Panc1 (cell line): Measurements from ENCODE around the gene ANKRD55. TPM values are rescaled to one million over a fixed set of nuclear protein-coding genes. Genes with fewer than 3 reads are reported as not detected.

Experiments used
- ATAC-seq: fragments of 200-7000 bp; cut with Tn5 transposase; 2 replicates; pipeline ENCODE4 v1.9.1; 2020; ENCODE audit warnings: mild to moderate bottlenecking, moderate library complexity
- BruUV-seq: library from RNA; stranded (reverse); fragments of 400-500 nt; replicated peaks from 2 replicates; lab custom pipeline; 2021; lab: Mats Ljungman, UMichigan
- CTCF ChIA-PET: fragments of 300-600 bp; sonication (Branson Sonifier 250); formaldehyde crosslinking; loops from one replicate; lab custom pipeline; 2022; ENCODE audit warnings: antibody characterized with exemption; lab: Charles Lee
- POLR2A ChIA-PET: fragments of 300-600 bp; sonication (Branson Sonifier 250); formaldehyde crosslinking; loops from one replicate; lab custom pipeline; 2022; ENCODE audit warnings: antibody characterized with exemption; lab: Charles Lee
- DNase-seq: peaks from one replicate; pipeline ENCODE4 v3.0.0-alpha.2; 2010; ENCODE audit warnings: low read depth, low spot score
- H3K27ac ChIP-seq: 2 replicates; pipeline ENCODE4 v1.5.1; 2011; ENCODE audit warnings: mild to moderate bottlenecking, low read length, inconsistent platforms
- H3K27me3 ChIP-seq: fragments of 200-500 bp; sonication (Bioruptor generic); 2 replicates; pipeline ENCODE4 v1.6.0; 2014; ENCODE audit warnings: low read length, inconsistent platforms; ENCODE audit not compliant: control insufficient read depth, insufficient read depth
- H3K36me3 ChIP-seq: fragments of 200-500 bp; sonication (Bioruptor generic); 2 replicates; pipeline ENCODE4 v1.5.1; 2014; ENCODE audit warnings: inconsistent platforms, mild to moderate bottlenecking, low read length, moderate library complexity; ENCODE audit not compliant: control insufficient read depth, insufficient read depth
- H3K4me1 ChIP-seq: 2 replicates; pipeline ENCODE4 v1.5.1; 2011; ENCODE audit warnings: inconsistent platforms, mild to moderate bottlenecking, low read length, moderate library complexity; ENCODE audit not compliant: control insufficient read depth, insufficient read depth
- H3K4me3 ChIP-seq, 2 experiments: 2 replicates each; pipeline ENCODE4 v1.5.1; 2011 to 2012; ENCODE audit warnings: low read depth in 2 of 2, low read length in 2 of 2, mild to moderate bottlenecking in 2 of 2, inconsistent platforms in 1 of 2, moderate library complexity in 1 of 2
- H3K9me3 ChIP-seq: fragments of 200-500 bp; sonication (Bioruptor generic); 2 replicates; pipeline ENCODE4 v1.5.1; 2014; ENCODE audit warnings: low read depth, mild to moderate bottlenecking, inconsistent platforms, low read length, moderate library complexity; ENCODE audit not compliant: control insufficient read depth, insufficient read depth
- POLR2AphosphoS5 ChIP-seq: IDR thresholded peaks from 2 replicates; pipeline ENCODE4 v1.6.1; 2012; ENCODE audit warnings: mild to moderate bottlenecking, low read depth, low read length, moderate library complexity
- SIN3A ChIP-seq: IDR thresholded peaks from 2 replicates; pipeline ENCODE4 v1.6.1; 2012; ENCODE audit warnings: low read depth, mild to moderate bottlenecking, low read length, moderate library complexity, borderline replicate concordance; ENCODE audit not compliant: insufficient read depth
- TCF7L2 ChIP-seq: IDR thresholded peaks from 2 replicates; pipeline ENCODE4 v1.6.1; 2011; ENCODE audit warnings: mild to moderate bottlenecking, low read depth, low read length, inconsistent platforms
- in situ Hi-C: cut with HindIII; loops from 2 replicates; pipeline ENCODE4 v1.10.0; 2016; ENCODE audit warnings: low sequenced_read_pairs, low pct_unique_long_range_greater_than_20kb
- intact Hi-C: fragments of 100-400 bp; cut with micrococcal nuclease; formaldehyde crosslinking; loops from one replicate; pipeline ENCODE4 v1.10.0; 2022; ENCODE audit not compliant: unreplicated experiment
- total RNA-seq: library from RNA; stranded (reverse); gene quantifications from one replicate; pipeline ENCODE4 v1.2.1, GENCODE V29; 2021; ENCODE audit not compliant: unreplicated experiment
- TF ChIP-seq, protein P1 (sequence below): fragments of 450-650 bp; IDR thresholded peaks from 2 replicates; pipeline ENCODE4 v1.5.1; 2017; ENCODE audit warnings: mild to moderate bottlenecking
- TF ChIP-seq, protein P2 (sequence below), 2 experiments: IDR thresholded peaks; 2 replicates each; pipeline ENCODE4 v1.6.1; 2011 to 2012; ENCODE audit warnings: low read depth in 2 of 2, control low read depth in 1 of 2, low read length in 1 of 2, mild to moderate bottlenecking in 1 of 2, moderate library complexity in 1 of 2; ENCODE audit not compliant: insufficient read depth in 1 of 2

ANKRD55 gene
- total RNA-seq, 1 experiment from 2014 or later = not detected

DNA sequence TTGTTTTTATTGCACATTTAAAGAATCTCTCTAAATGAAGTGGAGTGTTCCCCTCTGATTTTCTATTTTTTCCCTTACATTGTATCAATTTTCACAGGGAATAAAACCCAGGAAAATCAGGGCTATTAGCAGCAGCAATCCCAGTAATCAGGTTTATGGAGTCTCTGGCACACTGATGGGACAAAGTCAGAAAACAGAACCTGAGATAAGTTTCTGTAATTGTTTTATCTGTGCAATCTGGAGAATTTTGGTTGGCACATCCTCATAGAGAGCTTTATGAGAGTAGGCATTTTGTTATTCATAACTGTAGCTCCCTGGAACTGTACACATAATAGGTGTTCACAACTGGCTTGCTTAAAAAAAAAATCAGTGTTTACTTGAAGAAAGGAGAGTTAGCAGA, 141.5 kb downstream of the ANKRD55 start:
- no peaks in the 10 kb centered on the region for H3K9me3 ChIP-seq
- in situ Hi-C loops = no loop called here
- intact Hi-C loops = no loop called here
- BruUV-seq = no TSS peak
- DNase-seq (no peak), ATAC-seq (no peak)
- ChIA-PET CTCF (no interaction called here), POLR2A (no interaction called here)
- TF ChIP-seq, protein P1, sequence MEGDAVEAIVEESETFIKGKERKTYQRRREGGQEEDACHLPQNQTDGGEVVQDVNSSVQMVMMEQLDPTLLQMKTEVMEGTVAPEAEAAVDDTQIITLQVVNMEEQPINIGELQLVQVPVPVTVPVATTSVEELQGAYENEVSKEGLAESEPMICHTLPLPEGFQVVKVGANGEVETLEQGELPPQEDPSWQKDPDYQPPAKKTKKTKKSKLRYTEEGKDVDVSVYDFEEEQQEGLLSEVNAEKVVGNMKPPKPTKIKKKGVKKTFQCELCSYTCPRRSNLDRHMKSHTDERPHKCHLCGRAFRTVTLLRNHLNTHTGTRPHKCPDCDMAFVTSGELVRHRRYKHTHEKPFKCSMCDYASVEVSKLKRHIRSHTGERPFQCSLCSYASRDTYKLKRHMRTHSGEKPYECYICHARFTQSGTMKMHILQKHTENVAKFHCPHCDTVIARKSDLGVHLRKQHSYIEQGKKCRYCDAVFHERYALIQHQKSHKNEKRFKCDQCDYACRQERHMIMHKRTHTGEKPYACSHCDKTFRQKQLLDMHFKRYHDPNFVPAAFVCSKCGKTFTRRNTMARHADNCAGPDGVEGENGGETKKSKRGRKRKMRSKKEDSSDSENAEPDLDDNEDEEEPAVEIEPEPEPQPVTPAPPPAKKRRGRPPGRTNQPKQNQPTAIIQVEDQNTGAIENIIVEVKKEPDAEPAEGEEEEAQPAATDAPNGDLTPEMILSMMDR = no peak
- no peak for TF ChIP-seq SIN3A
- TF ChIP-seq, protein P2, sequence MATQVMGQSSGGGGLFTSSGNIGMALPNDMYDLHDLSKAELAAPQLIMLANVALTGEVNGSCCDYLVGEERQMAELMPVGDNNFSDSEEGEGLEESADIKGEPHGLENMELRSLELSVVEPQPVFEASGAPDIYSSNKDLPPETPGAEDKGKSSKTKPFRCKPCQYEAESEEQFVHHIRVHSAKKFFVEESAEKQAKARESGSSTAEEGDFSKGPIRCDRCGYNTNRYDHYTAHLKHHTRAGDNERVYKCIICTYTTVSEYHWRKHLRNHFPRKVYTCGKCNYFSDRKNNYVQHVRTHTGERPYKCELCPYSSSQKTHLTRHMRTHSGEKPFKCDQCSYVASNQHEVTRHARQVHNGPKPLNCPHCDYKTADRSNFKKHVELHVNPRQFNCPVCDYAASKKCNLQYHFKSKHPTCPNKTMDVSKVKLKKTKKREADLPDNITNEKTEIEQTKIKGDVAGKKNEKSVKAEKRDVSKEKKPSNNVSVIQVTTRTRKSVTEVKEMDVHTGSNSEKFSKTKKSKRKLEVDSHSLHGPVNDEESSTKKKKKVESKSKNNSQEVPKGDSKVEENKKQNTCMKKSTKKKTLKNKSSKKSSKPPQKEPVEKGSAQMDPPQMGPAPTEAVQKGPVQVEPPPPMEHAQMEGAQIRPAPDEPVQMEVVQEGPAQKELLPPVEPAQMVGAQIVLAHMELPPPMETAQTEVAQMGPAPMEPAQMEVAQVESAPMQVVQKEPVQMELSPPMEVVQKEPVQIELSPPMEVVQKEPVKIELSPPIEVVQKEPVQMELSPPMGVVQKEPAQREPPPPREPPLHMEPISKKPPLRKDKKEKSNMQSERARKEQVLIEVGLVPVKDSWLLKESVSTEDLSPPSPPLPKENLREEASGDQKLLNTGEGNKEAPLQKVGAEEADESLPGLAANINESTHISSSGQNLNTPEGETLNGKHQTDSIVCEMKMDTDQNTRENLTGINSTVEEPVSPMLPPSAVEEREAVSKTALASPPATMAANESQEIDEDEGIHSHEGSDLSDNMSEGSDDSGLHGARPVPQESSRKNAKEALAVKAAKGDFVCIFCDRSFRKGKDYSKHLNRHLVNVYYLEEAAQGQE (IDR thresholded peaks at IDR 0.05; ENCODE audit: insufficient read depth in 1 of 2, low read depth in 2 of 2, low read length in 1 of 2) = no peak
- TF ChIP-seq POLR2AphosphoS5 = no peak
- TF ChIP-seq TCF7L2 = no peak
- no peak overlapping the region for H3K4me3 ChIP-seq
- H3K27ac ChIP-seq = no peak overlapping the region
- H3K36me3 ChIP-seq = no peaks in the 10 kb centered on the region
- no peaks in the 10 kb centered on the region for H3K4me1 ChIP-seq
- no peaks in the 10 kb centered on the region for H3K27me3 ChIP-seq

DNA sequence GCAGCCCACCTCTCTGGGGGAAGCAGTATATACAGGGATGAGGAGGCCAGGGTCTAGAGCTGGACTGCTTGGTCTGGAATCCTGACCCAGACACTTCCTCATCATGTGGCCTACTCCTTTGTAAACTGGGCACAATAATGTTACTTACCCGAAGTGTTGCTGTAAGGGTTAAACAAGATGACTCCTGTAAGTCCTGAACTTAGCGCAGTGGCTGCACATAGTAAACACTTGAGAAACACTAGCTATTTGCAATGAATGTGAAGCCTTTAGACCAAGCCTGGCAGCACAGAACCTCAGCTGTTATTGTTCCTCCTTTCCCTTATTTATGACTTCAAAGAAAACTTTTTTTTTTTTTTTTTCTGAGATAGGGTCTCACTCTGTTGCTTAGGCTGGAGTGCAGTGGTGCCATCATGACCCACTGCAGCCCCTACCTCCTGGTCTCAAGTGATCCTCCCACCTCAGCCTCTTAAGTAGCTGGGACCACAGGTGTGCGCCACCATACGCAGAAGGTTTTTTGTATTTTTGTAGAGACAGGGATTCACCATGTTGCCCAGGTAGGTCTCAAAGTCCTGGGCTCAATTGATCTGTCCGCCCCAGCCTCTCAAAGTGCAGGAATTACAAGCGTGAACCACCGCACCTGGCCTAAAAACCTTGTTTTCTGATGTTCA, 142.2 kb downstream of the ANKRD55 start:
- Histone ChIP-seq H3K36me3 (no peaks in the 10 kb centered on the region), H3K4me1 (no peaks in the 10 kb centered on the region), H3K4me3 (no peak overlapping the region), H3K9me3 (no peaks in the 10 kb centered on the region), H3K27me3 (no peaks in the 10 kb centered on the region), H3K27ac (no peak overlapping the region)
- POLR2A ChIA-PET = interaction anchor here (0.5 kb wide), 1 partner anchor 138 kb away, joined by 6 read pairs; no protein-coding TSS in a partner anchor
- DNase-seq (no peak), ATAC-seq (no peak)
- CTCF ChIA-PET = no interaction called here
- TF ChIP-seq, protein P2 (IDR thresholded peaks at IDR 0.05; ENCODE audit: insufficient read depth in 1 of 2, low read depth in 2 of 2, low read length in 1 of 2) = no peak
- TF ChIP-seq, protein P1 = no peak
- TF ChIP-seq POLR2AphosphoS5 = no peak
- TF ChIP-seq TCF7L2 = no peak
- no peak for TF ChIP-seq SIN3A
- no TSS peak for BruUV-seq
- intact Hi-C loops (no loop called here), in situ Hi-C loops (no loop called here)
